GM12878 (cell line): Measurements from ENCODE around the gene PLGRKT. TPM values are rescaled to one million over a fixed set of nuclear protein-coding genes. Genes with fewer than 3 reads are reported as not detected.
A peak's percentile ranks its signal among the peaks of the same experiment; 100 is the strongest.

Experiments
- BCL11A ChIP-seq: IDR thresholded peaks from 2 replicates; pipeline ENCODE4 v1.6.1; 2011; ENCODE audit warnings: low read depth, low read length
- EGR1 ChIP-seq, 2 experiments: IDR thresholded peaks; 1 replicate in 1 of 2; 2 replicates in 1 of 2; pipeline ENCODE4 v1.6.1; 2011 to 2012; ENCODE audit warnings: low read depth in 2 of 2, low read length in 2 of 2, borderline replicate concordance in 1 of 2, mild to moderate bottlenecking in 1 of 2, moderate library complexity in 1 of 2
- JUNB ChIP-seq: IDR thresholded peaks from 2 replicates; pipeline ENCODE4 v1.6.1; 2016; ENCODE audit warnings: antibody characterized with exemption, mild to moderate bottlenecking
- MYB ChIP-seq: fragments of 150-350 bp; IDR thresholded peaks from 2 replicates; pipeline ENCODE4 v1.6.1; 2014; ENCODE audit warnings: mild to moderate bottlenecking, low read depth, low read length, borderline replicate concordance
- NKRF ChIP-seq: fragments of 450-650 bp; conservative IDR thresholded peaks from 2 replicates; pipeline ENCODE4 v1.6.1; 2017; ENCODE audit warnings: mild to moderate bottlenecking, moderate library complexity
- POLR2AphosphoS2 ChIP-seq: IDR thresholded peaks from 2 replicates; pipeline ENCODE4 v1.6.1; 2011; ENCODE audit warnings: low read depth, mild to moderate bottlenecking, low read length, improper control_type of control experiment, moderate library complexity
- RB1 ChIP-seq: fragments of 450-650 bp; formaldehyde crosslinking; IDR thresholded peaks from 2 replicates; pipeline ENCODE4 v1.6.1; 2017; ENCODE audit warnings: mild to moderate bottlenecking, borderline replicate concordance
- ZBTB11 ChIP-seq: fragments of 450-650 bp; formaldehyde crosslinking; IDR thresholded peaks from 2 replicates; pipeline ENCODE4 v1.5.0; 2022; ENCODE audit warnings: mild to moderate bottlenecking, missing genetic modification characterization
- ZNF217 ChIP-seq: fragments of 450-650 bp; IDR thresholded peaks from 2 replicates; pipeline ENCODE4 v1.6.1; 2017; ENCODE audit warnings: antibody characterized with exemption, mild to moderate bottlenecking
- ZNF687 ChIP-seq: fragments of 450-650 bp; IDR thresholded peaks from 2 replicates; pipeline ENCODE4 v1.6.1; 2017; ENCODE audit warnings: mild to moderate bottlenecking, moderate library complexity
- polyA plus RNA-seq, 11 experiments: library from polyadenylated mRNA; depleted of rRNA in 4 of 11; unstranded in 6 of 11; stranded (reverse) in 5 of 11; fragments of >200 nt; fragmentation: Nextera tagmentation in 4 of 11; fragmentation: Illumina TruSeq in 1 of 11; extraction: Ambion mirVana in 4 of 11; extraction: Trizol in 1 of 11; gene quantifications; 1 replicate in 1 of 11; 2 replicates in 10 of 11; pipeline versions ENCODE4 v1.2.1 to v1.2.3, GENCODE V29; 2011 to 2016; ENCODE audit warnings: inconsistent platforms in 2 of 11, missing spikeins in 2 of 11, low read depth in 1 of 11
- total RNA-seq, 4 experiments: library from RNA; depleted of rRNA in 3 of 4; stranded (reverse); fragments of >200 nt in 3 of 4; fragmentation: Illumina TruSeq in 1 of 4; extraction: Trizol in 1 of 4; gene quantifications; 2 replicates each; pipeline versions ENCODE4 v1.2.1 to v1.2.3, GENCODE V29; 2013 to 2021
- TF ChIP-seq, protein P1 (sequence below): fragments of 450-650 bp; formaldehyde crosslinking; IDR thresholded peaks from 2 replicates; pipeline ENCODE4 v1.4.0; 2020; ENCODE audit warnings: mild to moderate bottlenecking, moderate library complexity
- TF ChIP-seq, protein P2 (sequence below): IDR thresholded peaks from 2 replicates; pipeline ENCODE4 v1.6.1; 2012; ENCODE audit warnings: low read length, inconsistent platforms

Gene PLGRKT
- total and polyA plus RNA-seq, 10 of the 15 experiments (the other 5 are each of a cell fraction or from before 2014, with no cell fraction given) = 25.2 to 72.3 (median 38.4) TPM

- TF ChIP-seq ZNF687 (peak; percentile 55; the same call in 1 of the 2 replicates), NKRF (peak; percentile 89), EGR1 (IDR thresholded peaks at IDR 0.05; ENCODE audit: borderline replicate concordance in 1 of 2, low read depth in 2 of 2, low read length in 2 of 2) (no peak; a peak in 1 of 3 replicates), MYB (no peak), JUNB (peak; percentile 75), ZBTB11 (CRISPR knock-in tag) (no peak), RB1 (peak; percentile 76; the same call in 1 of the 2 replicates), ZNF217 (no peak), BCL11A (peak; percentile 64), POLR2AphosphoS2 (peak; percentile 73; the same call in 1 of the 2 replicates)
- TF ChIP-seq, protein P1, sequence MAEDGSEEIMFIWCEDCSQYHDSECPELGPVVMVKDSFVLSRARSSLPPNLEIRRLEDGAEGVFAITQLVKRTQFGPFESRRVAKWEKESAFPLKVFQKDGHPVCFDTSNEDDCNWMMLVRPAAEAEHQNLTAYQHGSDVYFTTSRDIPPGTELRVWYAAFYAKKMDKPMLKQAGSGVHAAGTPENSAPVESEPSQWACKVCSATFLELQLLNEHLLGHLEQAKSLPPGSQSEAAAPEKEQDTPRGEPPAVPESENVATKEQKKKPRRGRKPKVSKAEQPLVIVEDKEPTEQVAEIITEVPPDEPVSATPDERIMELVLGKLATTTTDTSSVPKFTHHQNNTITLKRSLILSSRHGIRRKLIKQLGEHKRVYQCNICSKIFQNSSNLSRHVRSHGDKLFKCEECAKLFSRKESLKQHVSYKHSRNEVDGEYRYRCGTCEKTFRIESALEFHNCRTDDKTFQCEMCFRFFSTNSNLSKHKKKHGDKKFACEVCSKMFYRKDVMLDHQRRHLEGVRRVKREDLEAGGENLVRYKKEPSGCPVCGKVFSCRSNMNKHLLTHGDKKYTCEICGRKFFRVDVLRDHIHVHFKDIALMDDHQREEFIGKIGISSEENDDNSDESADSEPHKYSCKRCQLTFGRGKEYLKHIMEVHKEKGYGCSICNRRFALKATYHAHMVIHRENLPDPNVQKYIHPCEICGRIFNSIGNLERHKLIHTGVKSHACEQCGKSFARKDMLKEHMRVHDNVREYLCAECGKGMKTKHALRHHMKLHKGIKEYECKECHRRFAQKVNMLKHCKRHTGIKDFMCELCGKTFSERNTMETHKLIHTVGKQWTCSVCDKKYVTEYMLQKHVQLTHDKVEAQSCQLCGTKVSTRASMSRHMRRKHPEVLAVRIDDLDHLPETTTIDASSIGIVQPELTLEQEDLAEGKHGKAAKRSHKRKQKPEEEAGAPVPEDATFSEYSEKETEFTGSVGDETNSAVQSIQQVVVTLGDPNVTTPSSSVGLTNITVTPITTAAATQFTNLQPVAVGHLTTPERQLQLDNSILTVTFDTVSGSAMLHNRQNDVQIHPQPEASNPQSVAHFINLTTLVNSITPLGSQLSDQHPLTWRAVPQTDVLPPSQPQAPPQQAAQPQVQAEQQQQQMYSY (CRISPR knock-in tag) = no peak
- TF ChIP-seq, protein P2, sequence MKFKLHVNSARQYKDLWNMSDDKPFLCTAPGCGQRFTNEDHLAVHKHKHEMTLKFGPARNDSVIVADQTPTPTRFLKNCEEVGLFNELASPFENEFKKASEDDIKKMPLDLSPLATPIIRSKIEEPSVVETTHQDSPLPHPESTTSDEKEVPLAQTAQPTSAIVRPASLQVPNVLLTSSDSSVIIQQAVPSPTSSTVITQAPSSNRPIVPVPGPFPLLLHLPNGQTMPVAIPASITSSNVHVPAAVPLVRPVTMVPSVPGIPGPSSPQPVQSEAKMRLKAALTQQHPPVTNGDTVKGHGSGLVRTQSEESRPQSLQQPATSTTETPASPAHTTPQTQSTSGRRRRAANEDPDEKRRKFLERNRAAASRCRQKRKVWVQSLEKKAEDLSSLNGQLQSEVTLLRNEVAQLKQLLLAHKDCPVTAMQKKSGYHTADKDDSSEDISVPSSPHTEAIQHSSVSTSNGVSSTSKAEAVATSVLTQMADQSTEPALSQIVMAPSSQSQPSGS = peak; percentile 69
Observed at GRCh38 chr9:5437254-5438216, at the start of gene PLGRKT (continued).
